ENCODE results near the gene GPN3.
"Not testable (repeated sequence)": the region's sequence is repeated elsewhere in the genome, so short reads cannot be mapped to it uniquely, and the experiment has no call there.

GPN3 gene

GRCh38 chr12:110468214-110469048, at the start of gene GPN3, which contains the start of gene FAM216A:
Gene GPN3, minus strand, starts transcription at chr12:110468257. Its CDS starts 54 bp downstream, at chr12:110468203.
Gene FAM216A, plus strand, starts transcription at chr12:110468845. Its CDS starts 31 bp downstream, at chr12:110468876.
- peak; percentile 98 to 99 (median 99) for DNase-seq

GRCh38 chr12:110516995-110517394, 48.9 kb upstream of the GPN3 start:
- DNase-seq: no peak

- no peak for DNase-seq
These were observed 46.3 kb upstream of the GPN3 start for GRCh38 chr12:110514363-110514762.

DNA sequence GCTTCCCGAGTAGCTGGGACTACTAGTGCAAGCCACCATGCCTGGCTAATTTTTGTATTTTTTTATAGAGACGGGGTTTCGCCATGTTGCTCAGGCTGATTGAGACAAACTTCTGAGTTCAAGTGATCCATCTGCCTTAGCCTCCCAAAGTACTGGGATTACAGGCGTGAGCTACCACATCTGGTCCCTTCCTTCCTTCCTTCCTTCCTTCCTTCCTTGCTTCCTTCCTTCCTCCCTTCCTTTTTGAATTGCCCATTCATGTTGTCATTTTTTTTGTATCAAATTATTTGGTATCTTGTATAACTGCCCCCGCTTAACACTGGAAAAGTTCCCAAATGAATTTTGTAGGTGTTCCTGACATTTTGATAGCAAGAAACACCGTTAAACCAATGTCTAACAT, 45.8 kb upstream of the GPN3 start:
- no peak for DNase-seq

- no peak for DNase-seq
These were observed 40.1 kb upstream of the GPN3 start for GRCh38 chr12:110508071-110508586.

DNA sequence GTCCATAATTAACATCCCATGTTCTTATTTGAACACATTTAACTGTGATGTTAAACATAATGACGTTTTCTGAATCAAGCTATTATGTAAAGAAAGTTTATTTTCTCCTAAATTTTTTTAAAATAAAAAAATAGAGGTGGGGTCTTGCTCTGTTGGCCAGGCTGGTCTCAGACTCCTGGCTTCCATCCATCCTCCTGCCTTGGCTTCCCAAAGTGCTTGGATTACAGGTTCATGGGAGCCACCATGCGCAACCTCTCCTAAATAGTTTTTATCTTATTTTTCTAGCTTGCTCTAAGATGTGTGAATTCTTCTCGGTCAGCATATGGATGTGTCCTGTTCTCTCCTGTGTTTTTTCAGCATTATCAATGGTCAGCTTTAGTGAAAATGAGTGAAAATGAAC, 37.3 kb upstream of the GPN3 start:
- DNase-seq: no peak

GRCh38 chr12:110503432-110503831, 35.4 kb upstream of the GPN3 start:
- DNase-seq: no peak

GRCh38 chr12:110501752-110502738, 34.0 kb upstream of the GPN3 start, which contains the start of the genes RAD9B and VPS29:
Gene RAD9B, plus strand, starts transcription at chr12:110502331. Its CDS starts 7 bp downstream, at chr12:110502338.
Gene VPS29, minus strand, starts transcription at chr12:110502111. Its CDS starts 60 bp downstream, at chr12:110502051.
- DNase-seq: peak; percentile 99

GRCh38 chr12:110501399-110501751, 33.3 kb upstream of the GPN3 start:
- DNase-seq: peak; percentile 75 to 79 (median 77)

GRCh38 chr12:110498984-110499706, 31.1 kb upstream of the GPN3 start:
- DNase-seq: peak; percentile 66 to 85 (median 78)

- no peak for DNase-seq
These were observed 7.4 kb upstream of the GPN3 start for GRCh38 chr12:110475426-110475825.

GRCh38 chr12:110467847-110468213, 227 bp downstream of the GPN3 start:
- no peak for DNase-seq

DNA sequence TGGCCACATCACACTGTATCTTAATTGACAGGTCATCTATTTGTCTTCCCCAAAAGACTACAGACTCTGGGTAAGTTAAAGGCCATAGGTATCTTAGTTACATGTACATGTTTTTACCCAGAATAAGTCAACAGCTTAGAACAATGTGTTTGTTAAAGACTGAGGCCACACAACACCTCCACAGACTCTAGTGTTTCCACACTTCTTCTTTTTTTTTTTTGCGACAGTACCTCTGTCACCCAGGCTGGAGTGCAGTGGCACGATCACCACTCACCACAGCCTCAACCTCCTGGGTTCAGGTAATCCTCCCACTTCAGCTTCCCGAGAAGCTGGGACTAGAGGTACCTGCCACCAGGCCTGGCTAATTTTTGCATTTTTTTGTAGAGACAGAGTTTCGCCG, 1.3 kb downstream of the GPN3 start:
- DNase-seq: no peak

DNA sequence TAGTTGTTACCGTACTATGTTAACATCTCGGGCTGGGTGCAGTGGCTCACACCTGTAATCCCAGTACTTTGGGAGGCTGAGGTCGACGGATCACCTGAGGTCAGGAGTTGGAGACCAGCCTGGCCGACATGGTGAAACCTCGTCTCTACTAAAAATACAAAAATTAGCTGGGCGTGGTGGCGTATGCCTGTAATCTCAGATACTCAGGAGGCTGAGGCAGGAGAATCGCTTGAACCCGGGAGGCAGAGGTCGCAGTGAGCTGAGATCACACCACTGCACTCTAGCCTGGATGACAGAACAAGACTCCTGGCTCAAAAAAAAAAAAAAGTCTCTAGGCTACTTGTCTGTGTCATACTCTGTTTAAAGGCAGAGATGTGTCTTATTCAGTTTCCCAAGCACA, 2.3 kb downstream of the GPN3 start:
- DNase-seq: not testable (repeated sequence)

GRCh38 chr12:110465024-110465423, 3.0 kb downstream of the GPN3 start:
- DNase-seq: no peak

GRCh38 chr12:110461189-110461588, 6.9 kb downstream of the GPN3 start:
- DNase-seq: not testable (repeated sequence)

- DNase-seq: no peak
These were observed 9.3 kb downstream of the GPN3 start for GRCh38 chr12:110458756-110459155.

GRCh38 chr12:110453569-110454296, 14.3 kb downstream of the GPN3 start:
- DNase-seq: no peak

DNA sequence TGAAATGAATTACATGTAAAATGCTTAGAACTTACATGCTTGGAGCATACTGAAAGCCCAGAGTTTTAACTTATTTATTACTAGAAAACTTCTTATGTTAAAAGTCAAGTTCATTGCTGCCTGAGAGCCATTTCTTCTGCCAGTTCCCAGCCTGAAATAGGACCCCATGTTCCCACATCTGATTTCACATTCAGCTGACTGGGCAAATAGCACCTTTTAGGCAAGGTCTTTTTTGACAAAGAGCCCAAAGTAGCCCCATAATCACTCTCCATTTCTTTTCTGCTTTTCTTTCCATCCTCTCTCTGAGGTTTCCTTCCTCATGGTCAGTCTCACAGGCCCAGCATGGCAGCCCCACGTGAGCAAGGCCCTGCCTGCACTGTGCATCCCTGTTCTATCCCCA, 16.8 kb downstream of the GPN3 start:
- DNase-seq: no peak

DNA sequence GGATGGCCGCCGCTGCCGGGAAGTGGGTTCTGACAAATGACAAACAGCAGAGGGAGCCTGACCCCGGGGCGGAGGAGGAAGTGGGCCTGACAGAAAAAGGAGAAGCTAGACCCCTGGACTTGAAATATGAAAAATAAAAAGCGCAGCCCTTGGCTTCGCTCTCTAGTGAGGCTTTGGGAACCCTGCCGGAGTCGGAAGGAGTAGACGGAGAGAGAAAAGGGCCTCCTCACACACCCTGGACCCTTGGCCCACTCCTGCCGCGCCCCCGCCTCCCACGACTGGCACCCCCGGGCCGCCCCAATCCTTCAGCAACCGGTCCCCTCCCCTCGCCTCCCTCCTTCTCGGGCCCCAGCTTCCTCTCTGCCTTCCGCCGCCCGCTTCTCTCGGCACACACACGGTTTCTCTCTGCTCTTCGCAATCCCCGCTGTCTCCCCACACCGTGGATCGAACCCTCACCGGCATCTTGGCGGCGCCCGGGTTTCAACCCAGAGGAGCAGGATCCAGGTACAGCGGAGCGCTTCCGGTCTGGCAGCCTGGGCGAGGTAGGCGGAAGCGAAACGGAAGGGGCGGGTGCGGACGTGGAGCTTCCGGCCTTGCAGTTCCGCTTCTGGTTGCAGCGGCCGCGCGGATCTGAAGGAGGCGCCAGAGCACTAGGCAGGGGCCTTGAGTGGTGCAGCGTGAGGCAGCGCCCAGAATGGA, 18.1 kb downstream of the GPN3 start, which contains the start of gene ARPC3:
Gene ARPC3, minus strand, starts transcription at position 539 of the 699 bp plus-strand sequence. Its CDS starts 77 bp downstream, at position 462.
- peak; percentile 97 to 99 (median 98) for DNase-seq

GRCh38 chr12:110444455-110444854, 23.6 kb downstream of the GPN3 start:
- peak in 2 of 3 donors; percentile 36 to 53 for DNase-seq
